DND-41 (cell line): Measurements from ENCODE around the gene AAGAB.

Source experiments
- ATAC-seq: fragments of 200-7000 bp; cut with Tn5 transposase; 3 replicates; pipeline ENCODE4 v1.9.1; 2021; ENCODE audit warnings: low read depth; ENCODE audit not compliant: insufficient read depth
- DNase-seq: peaks from one replicate; pipeline ENCODE4 v3.0.0-alpha.2; 2020
- H2AFZ ChIP-seq: 2 replicates; pipeline ENCODE4 v1.6.0; 2012; ENCODE audit warnings: low read depth, low read length
- H3K27ac ChIP-seq: 2 replicates; pipeline ENCODE4 v1.5.1; 2012; ENCODE audit warnings: low read length, inconsistent platforms
- H3K27me3 ChIP-seq: fragments of 200-600 bp; sonication (generic); 2 replicates; pipeline ENCODE4 v1.6.0; 2012; ENCODE audit warnings: low read length, mild to moderate bottlenecking, inconsistent platforms; ENCODE audit not compliant: insufficient read depth, poor library complexity
- H3K36me3 ChIP-seq: 2 replicates; pipeline ENCODE4 v1.5.1; 2012; ENCODE audit warnings: low read length, inconsistent platforms; ENCODE audit not compliant: insufficient read depth
- H3K4me1 ChIP-seq: 2 replicates; pipeline ENCODE4 v1.5.1; 2012; ENCODE audit warnings: mild to moderate bottlenecking, low read length; ENCODE audit not compliant: insufficient read depth
- H3K4me2 ChIP-seq: 2 replicates; pipeline ENCODE4 v1.6.0; 2012; ENCODE audit warnings: mild to moderate bottlenecking, moderate library complexity, low read length, inconsistent platforms; ENCODE audit not compliant: insufficient read depth
- H3K4me3 ChIP-seq, 2 experiments: fragments of 200-600 bp in 1 of 2; shearing (Covaris generic) in 1 of 2; 2 replicates each; pipeline ENCODE4 v1.5.1; 2012 to 2016; ENCODE audit warnings: inconsistent platforms in 2 of 2, low read length in 2 of 2, mild to moderate bottlenecking in 2 of 2, low read depth in 1 of 2, moderate library complexity in 1 of 2
- H3K79me2 ChIP-seq: 2 replicates; pipeline ENCODE4 v1.6.0; 2012; ENCODE audit warnings: low read length, inconsistent platforms; ENCODE audit not compliant: insufficient read depth
- H3K9ac ChIP-seq: 2 replicates; pipeline ENCODE4 v1.6.0; 2012; ENCODE audit warnings: low read depth, mild to moderate bottlenecking, inconsistent platforms, low read length, moderate library complexity
- H3K9me3 ChIP-seq: 2 replicates; pipeline ENCODE4 v1.5.1; 2012; ENCODE audit warnings: low read length, moderate library complexity, mild to moderate bottlenecking, inconsistent platforms; ENCODE audit not compliant: insufficient read depth, severe bottlenecking
- H4K20me1 ChIP-seq: 2 replicates; pipeline ENCODE4 v1.6.0; 2012; ENCODE audit warnings: low read length; ENCODE audit not compliant: insufficient read depth
- CTCF ChIP-seq: IDR thresholded peaks from 2 replicates; pipeline ENCODE4 v1.5.1; 2012; ENCODE audit warnings: borderline replicate concordance, low read length, moderate library complexity, mild to moderate bottlenecking; ENCODE audit not compliant: poor library complexity, severe bottlenecking; ENCODE audit errors: extremely low read depth
- EZH2 ChIP-seq: IDR thresholded peaks from 3 replicates; pipeline ENCODE4 v1.6.1; 2012; ENCODE audit warnings: borderline replicate concordance, low read depth, mild to moderate bottlenecking, moderate library complexity, low read length, inconsistent platforms; ENCODE audit not compliant: severe bottlenecking

AAGAB gene

GRCh38 chr15:67190326-67190725 is 64.1 kb downstream of the AAGAB start:
- H2AFZ ChIP-seq, result no peak overlapping the region
- H3K79me2 ChIP-seq, result no peaks in the 10 kb centered on the region
- no peak for TF ChIP-seq CTCF
- no peak for TF ChIP-seq EZH2
- H3K9me3 ChIP-seq, result no peaks in the 10 kb centered on the region
- no peaks in the 10 kb centered on the region; the same call in 1 of the 2 replicates for H3K36me3 ChIP-seq
- DNase-seq (no peak), ATAC-seq (no peak)
- no peak overlapping the region for H3K27ac ChIP-seq
- no peak overlapping the region for H3K9ac ChIP-seq
- H3K4me3 ChIP-seq, result no peak overlapping the region
- H3K4me1 ChIP-seq, result no peaks in the 10 kb centered on the region
- H3K27me3 ChIP-seq, result no peaks in the 10 kb centered on the region
- no peaks in the 10 kb centered on the region for H4K20me1 ChIP-seq
- H3K4me2 ChIP-seq, result no peak overlapping the region

- no peak overlapping the region for H3K9ac ChIP-seq
- ATAC-seq (no peak), DNase-seq (no peak)
- no peak overlapping the region for H2AFZ ChIP-seq
- TF ChIP-seq CTCF (no peak), EZH2 (no peak)
- H3K4me3 ChIP-seq, result no peak overlapping the region
- H3K36me3 ChIP-seq, result no peaks in the 10 kb centered on the region; the same call in 1 of the 2 replicates
- no peaks in the 10 kb centered on the region for H3K9me3 ChIP-seq
- no peaks in the 10 kb centered on the region for H3K79me2 ChIP-seq
- 0 out of 2 replicates have a peak, but pooled peaks cover 1% of the 10 kb centered on the region for H4K20me1 ChIP-seq
- H3K27ac ChIP-seq, result no peak overlapping the region
- H3K27me3 ChIP-seq, result no peaks in the 10 kb centered on the region
- no peak overlapping the region for H3K4me2 ChIP-seq
- no peaks in the 10 kb centered on the region for H3K4me1 ChIP-seq
Observed at GRCh38 chr15:67189326-67190051, 65.0 kb downstream of the AAGAB start.

- no peaks in the 10 kb centered on the region for H3K36me3 ChIP-seq
- no peak for DNase-seq
Observed at GRCh38 chr15:67188551-67189218, 65.8 kb downstream of the AAGAB start.

More at GRCh38 chr15:67188551-67189218, 65.8 kb downstream of the AAGAB start:
- no peak overlapping the region for H3K4me2 ChIP-seq
- no peaks in the 10 kb centered on the region for H3K79me2 ChIP-seq
- H3K4me1 ChIP-seq, result no peaks in the 10 kb centered on the region
- no peak overlapping the region for H3K4me3 ChIP-seq
- H4K20me1 ChIP-seq, result 0 out of 2 replicates have a peak, but pooled peaks cover 4% of the 10 kb centered on the region
- no peaks in the 10 kb centered on the region for H3K9me3 ChIP-seq
- no peak overlapping the region for H3K27ac ChIP-seq
- no peaks in the 10 kb centered on the region for H3K27me3 ChIP-seq
- no peak overlapping the region for H2AFZ ChIP-seq
- no peak overlapping the region for H3K9ac ChIP-seq
- ATAC-seq, result no peak
- no peak for TF ChIP-seq EZH2
- no peak for TF ChIP-seq CTCF
